ENCODE data around the gene MAGEF1.

Gene MAGEF1

GRCh38 chr3:184756151-184757021 is 44.5 kb upstream of the MAGEF1 start:
- no peak for TF ChIP-seq YY1 (IDR thresholded peaks at IDR 0.05; ENCODE audit: insufficient read depth, insufficient read length)
- no peak for TF ChIP-seq ZNF274 (IDR thresholded peaks at IDR 0.05; ENCODE audit: low read depth, low read length)
- no peak for TF ChIP-seq SUZ12 (IDR thresholded peaks at IDR 0.05; ENCODE audit: extremely low read depth, insufficient read depth, insufficient read length)
- Histone ChIP-seq H3K9ac (ENCODE audit: insufficient read length, low read depth) (no peak overlapping the region), H3K9me3 (ENCODE audit: insufficient read depth, low read length) (no peaks in the 10 kb centered on the region), H3K27me3 (ENCODE audit: insufficient read depth, insufficient read length) (no peaks in the 10 kb centered on the region), H3K36me3 (ENCODE audit: insufficient read depth, insufficient read length, low read length) (no peaks in the 10 kb centered on the region), H3K4me3 (ENCODE audit: insufficient read length, low read depth) (no peak overlapping the region), H3K4me1 (ENCODE audit: insufficient read depth, insufficient read length) (peaks cover 26% of the 10 kb centered on the region)
- DNase-seq (ENCODE audit: low read depth, low spot score) = no peak

- no peak overlapping the region for H3K4me3 ChIP-seq (ENCODE audit: insufficient read length, low read depth)
- H3K36me3 ChIP-seq (ENCODE audit: insufficient read depth, insufficient read length, low read length) = no peaks in the 10 kb centered on the region
- no peaks in the 10 kb centered on the region for H3K27me3 ChIP-seq (ENCODE audit: insufficient read depth, insufficient read length)
- TF ChIP-seq SUZ12 (IDR thresholded peaks at IDR 0.05; ENCODE audit: extremely low read depth, insufficient read depth, insufficient read length) (no peak), YY1 (IDR thresholded peaks at IDR 0.05; ENCODE audit: insufficient read depth, insufficient read length) (no peak), ZNF274 (IDR thresholded peaks at IDR 0.05; ENCODE audit: low read depth, low read length) (no peak)
- H3K9ac ChIP-seq (ENCODE audit: insufficient read length, low read depth) = no peak overlapping the region
- peaks cover 20% of the 10 kb centered on the region for H3K4me1 ChIP-seq (ENCODE audit: insufficient read depth, insufficient read length)
- DNase-seq (ENCODE audit: low read depth, low spot score) = no peak
- no peaks in the 10 kb centered on the region for H3K9me3 ChIP-seq (ENCODE audit: insufficient read depth, low read length)
These were observed 43.5 kb upstream of the MAGEF1 start for GRCh38 chr3:184755315-184755731.

DNA sequence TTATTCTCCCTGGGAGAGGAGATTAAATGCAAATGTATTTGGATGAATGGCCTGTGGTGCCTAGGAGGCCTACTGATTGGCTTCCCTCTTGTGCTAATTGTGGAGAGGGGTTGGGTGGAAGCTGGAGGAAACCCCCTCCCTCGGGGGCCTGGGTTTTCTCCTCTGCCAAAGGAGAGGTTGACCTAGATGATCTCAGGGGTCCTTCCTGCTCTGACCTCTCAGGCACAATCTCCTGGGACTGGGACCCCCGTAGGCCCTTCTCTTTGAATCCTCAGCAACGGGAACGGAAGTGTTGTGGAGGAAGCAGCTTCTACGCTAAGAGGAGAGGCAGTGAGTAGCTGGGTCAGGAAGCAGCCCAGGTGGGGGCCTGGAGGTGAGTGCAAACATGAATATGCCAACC is 40.5 kb upstream of the MAGEF1 start:
- DNase-seq (ENCODE audit: low read depth, low spot score) = no peak
- Histone ChIP-seq H3K36me3 (ENCODE audit: insufficient read depth, insufficient read length, low read length) (no peaks in the 10 kb centered on the region), H3K4me3 (ENCODE audit: insufficient read length, low read depth) (no peak overlapping the region), H3K9ac (ENCODE audit: insufficient read length, low read depth) (peak overlapping the region; percentile 26), H3K9me3 (ENCODE audit: insufficient read depth, low read length) (no peaks in the 10 kb centered on the region), H3K27me3 (ENCODE audit: insufficient read depth, insufficient read length) (no peaks in the 10 kb centered on the region), H3K4me1 (ENCODE audit: insufficient read depth, insufficient read length) (peaks cover 18% of the 10 kb centered on the region)
- TF ChIP-seq ZNF274 (IDR thresholded peaks at IDR 0.05; ENCODE audit: low read depth, low read length) = no peak

GRCh38 chr3:184751204-184752040 is 39.6 kb upstream of the MAGEF1 start:
- H3K36me3 ChIP-seq (ENCODE audit: insufficient read depth, insufficient read length, low read length) = no peaks in the 10 kb centered on the region
- TF ChIP-seq YY1 (IDR thresholded peaks at IDR 0.05; ENCODE audit: insufficient read depth, insufficient read length) (no peak), SUZ12 (IDR thresholded peaks at IDR 0.05; ENCODE audit: extremely low read depth, insufficient read depth, insufficient read length) (no peak), ZNF274 (IDR thresholded peaks at IDR 0.05; ENCODE audit: low read depth, low read length) (no peak)
- H3K27me3 ChIP-seq (ENCODE audit: insufficient read depth, insufficient read length) = no peaks in the 10 kb centered on the region
- peaks cover 14% of the 10 kb centered on the region for H3K4me1 ChIP-seq (ENCODE audit: insufficient read depth, insufficient read length)
- no peak overlapping the region for H3K9ac ChIP-seq (ENCODE audit: insufficient read length, low read depth)
- H3K4me3 ChIP-seq (ENCODE audit: insufficient read length, low read depth) = no peak overlapping the region
- no peaks in the 10 kb centered on the region for H3K9me3 ChIP-seq (ENCODE audit: insufficient read depth, low read length)
- no peak for DNase-seq (ENCODE audit: low read depth, low spot score)

- no peak for DNase-seq (ENCODE audit: low read depth, low spot score)
- Histone ChIP-seq H3K36me3 (ENCODE audit: insufficient read depth, insufficient read length, low read length) (no peaks in the 10 kb centered on the region), H3K4me1 (ENCODE audit: insufficient read depth, insufficient read length) (peaks cover 11% of the 10 kb centered on the region), H3K9me3 (ENCODE audit: insufficient read depth, low read length) (no peaks in the 10 kb centered on the region), H3K4me3 (ENCODE audit: insufficient read length, low read depth) (no peak overlapping the region), H3K9ac (ENCODE audit: insufficient read length, low read depth) (no peak overlapping the region), H3K27me3 (ENCODE audit: insufficient read depth, insufficient read length) (no peaks in the 10 kb centered on the region)
- TF ChIP-seq YY1 (IDR thresholded peaks at IDR 0.05; ENCODE audit: insufficient read depth, insufficient read length) = no peak
- no peak for TF ChIP-seq SUZ12 (IDR thresholded peaks at IDR 0.05; ENCODE audit: extremely low read depth, insufficient read depth, insufficient read length)
- TF ChIP-seq ZNF274 (IDR thresholded peaks at IDR 0.05; ENCODE audit: low read depth, low read length) = no peak
These were observed 38.7 kb upstream of the MAGEF1 start for GRCh38 chr3:184750349-184751083.

DNA sequence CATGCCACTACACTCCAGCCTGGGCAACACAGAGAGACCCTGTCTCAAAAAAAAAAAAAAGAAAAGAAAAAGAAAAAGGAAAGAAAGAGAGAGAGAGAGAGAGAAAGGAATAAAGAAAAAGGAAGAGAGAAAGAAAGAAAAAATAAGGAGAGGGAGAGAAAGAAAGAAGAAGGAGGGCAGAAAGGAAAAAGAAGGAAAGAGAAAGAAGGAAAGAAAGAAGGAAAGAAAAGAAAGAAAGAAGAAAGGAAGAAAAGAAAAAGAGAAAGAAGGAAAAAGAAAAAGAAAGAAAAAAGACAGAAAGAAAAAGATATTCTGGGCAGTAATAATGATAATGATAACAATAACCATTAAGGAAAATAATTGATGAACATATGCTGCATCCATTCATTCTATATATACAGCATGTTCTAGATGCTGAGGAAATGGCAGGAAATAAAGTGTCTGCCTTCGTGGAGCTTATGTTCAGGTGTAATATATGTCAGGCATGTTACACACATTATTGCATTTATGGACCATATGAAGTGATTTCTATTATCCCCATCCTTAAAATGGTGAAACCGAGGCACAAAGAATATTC is 37.4 kb upstream of the MAGEF1 start:
- no peaks in the 10 kb centered on the region for H3K36me3 ChIP-seq (ENCODE audit: insufficient read depth, insufficient read length, low read length)
- no peak overlapping the region for H3K4me3 ChIP-seq (ENCODE audit: insufficient read length, low read depth)
- TF ChIP-seq SUZ12 (IDR thresholded peaks at IDR 0.05; ENCODE audit: extremely low read depth, insufficient read depth, insufficient read length) = no peak
- no peak for TF ChIP-seq YY1 (IDR thresholded peaks at IDR 0.05; ENCODE audit: insufficient read depth, insufficient read length)
- TF ChIP-seq ZNF274 (IDR thresholded peaks at IDR 0.05; ENCODE audit: low read depth, low read length) = no peak
- peaks cover 8% of the 10 kb centered on the region for H3K4me1 ChIP-seq (ENCODE audit: insufficient read depth, insufficient read length)
- H3K27me3 ChIP-seq (ENCODE audit: insufficient read depth, insufficient read length) = no peaks in the 10 kb centered on the region
- DNase-seq (ENCODE audit: low read depth, low spot score) = no peak
- no peaks in the 10 kb centered on the region for H3K9me3 ChIP-seq (ENCODE audit: insufficient read depth, low read length)
- no peak overlapping the region for H3K9ac ChIP-seq (ENCODE audit: insufficient read length, low read depth)
